HEK293 (cell line): ENCODE results near the gene MINDY2.

Experiments
- BCL11A ChIP-seq: fragments of 450-650 bp; formaldehyde crosslinking; IDR thresholded peaks from 2 replicates; pipeline ENCODE4 v1.5.1; 2016; ENCODE audit warnings: low read depth, missing biosample characterization, missing genetic modification characterization
- CTCF ChIP-seq: fragments of 450-650 bp; formaldehyde crosslinking; IDR thresholded peaks from 2 replicates; pipeline ENCODE4 v1.5.1; 2016; ENCODE audit warnings: missing biosample characterization, missing genetic modification characterization
- ELK4 ChIP-seq: IDR thresholded peaks from 2 replicates; pipeline ENCODE4 v1.6.1; 2011; ENCODE audit warnings: mild to moderate bottlenecking, low read depth, low read length, borderline replicate concordance
- KLF8 ChIP-seq: fragments of 450-650 bp; formaldehyde crosslinking; IDR thresholded peaks from 2 replicates; pipeline ENCODE4 v1.5.1; 2016; ENCODE audit warnings: missing biosample characterization, missing genetic modification characterization
- SP2 ChIP-seq: fragments of 450-650 bp; formaldehyde crosslinking; IDR thresholded peaks from 2 replicates; pipeline ENCODE4 v1.5.1; 2016; ENCODE audit warnings: missing biosample characterization, missing genetic modification characterization
- ZBTB21 ChIP-seq: fragments of 450-650 bp; formaldehyde crosslinking; IDR thresholded peaks from 2 replicates; pipeline ENCODE4 v1.5.1; 2017; ENCODE audit warnings: missing biosample characterization, missing genetic modification characterization
- ZBTB26 ChIP-seq: fragments of 450-650 bp; formaldehyde crosslinking; optimal IDR thresholded peaks from 2 replicates; pipeline ENCODE3; 2016; ENCODE audit warnings: missing biosample characterization, mild to moderate bottlenecking, missing genetic modification characterization
- ZNF350 ChIP-seq: fragments of 450-650 bp; formaldehyde crosslinking; IDR thresholded peaks from 2 replicates; pipeline ENCODE4 v1.5.0; 2017; ENCODE audit warnings: missing biosample characterization, mild to moderate bottlenecking, missing genetic modification characterization
- ZNF416 ChIP-seq: fragments of 450-650 bp; formaldehyde crosslinking; IDR thresholded peaks from 2 replicates; pipeline ENCODE4 v1.5.1; 2016; ENCODE audit warnings: missing biosample characterization, missing genetic modification characterization
- ZNF501 ChIP-seq: fragments of 450-650 bp; formaldehyde crosslinking; IDR thresholded peaks from 2 replicates; pipeline ENCODE4 v1.5.1; 2016; ENCODE audit warnings: missing biosample characterization, missing genetic modification characterization
- ZNF514 ChIP-seq: fragments of 450-650 bp; formaldehyde crosslinking; IDR thresholded peaks from 2 replicates; pipeline ENCODE4 v1.5.1; 2016; ENCODE audit warnings: missing biosample characterization, missing genetic modification characterization
- ZNF560 ChIP-seq: fragments of 450-650 bp; formaldehyde crosslinking; IDR thresholded peaks from 2 replicates; pipeline ENCODE4 v1.5.1; 2017; ENCODE audit warnings: missing biosample characterization, missing genetic modification characterization, borderline replicate concordance
- ZNF561 ChIP-seq: fragments of 450-650 bp; IDR thresholded peaks from 2 replicates; pipeline ENCODE4 v1.5.1; 2018; ENCODE audit warnings: missing biosample characterization, missing genetic modification characterization, borderline replicate concordance
- ZNF747 ChIP-seq: fragments of 450-650 bp; formaldehyde crosslinking; IDR thresholded peaks from 2 replicates; pipeline ENCODE4 v1.5.1; 2016; ENCODE audit warnings: missing biosample characterization, missing genetic modification characterization

GRCh38 chr15:58877999-58878825 lies 107.1 kb downstream of the MINDY2 start:
- TF ChIP-seq ZNF561 (tag by site-specific recombination) (no peak), ZNF747 (tag by site-specific recombination) (no peak), BCL11A (tag by site-specific recombination) (no peak), CTCF (no peak), ZNF501 (tag by site-specific recombination) (no peak), KLF8 (tag by site-specific recombination) (no peak), ZNF514 (tag by site-specific recombination) (no peak), ZNF350 (no peak), ZBTB21 (no peak), ZNF560 (tag by site-specific recombination) (no peak), ELK4 (no peak), SP2 (no peak), ZNF416 (tag by site-specific recombination) (no peak), ZBTB26 (no peak)
